Fibroblast of peridontal ligament (primary cell): ENCODE data around the gene ZNF423.

Source experiments
- DNase-seq: peaks from one replicate; pipeline ENCODE4 v3.0.0-alpha.2; 2010; ENCODE audit errors: extremely low read depth

ZNF423 gene

DNA sequence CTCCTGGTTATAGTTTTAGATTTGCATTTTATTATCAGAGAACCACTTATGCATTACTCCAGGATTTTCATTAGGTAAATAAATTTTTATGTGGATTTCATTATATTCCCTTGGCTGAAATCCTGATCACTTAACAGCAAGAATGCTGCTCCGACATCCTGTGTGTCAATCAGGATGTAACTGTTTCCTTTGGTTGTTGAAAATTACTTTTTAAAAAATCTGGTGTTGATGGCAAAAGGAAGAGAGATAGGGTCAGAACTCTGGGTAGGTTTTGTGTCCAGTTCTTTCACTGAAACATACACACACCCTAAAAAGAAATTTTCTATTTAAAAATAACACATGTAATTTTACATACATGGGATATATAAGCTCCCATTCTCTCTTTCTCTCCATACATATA, 30.9 kb downstream of the ZNF423 start:
- no peak for DNase-seq

DNA sequence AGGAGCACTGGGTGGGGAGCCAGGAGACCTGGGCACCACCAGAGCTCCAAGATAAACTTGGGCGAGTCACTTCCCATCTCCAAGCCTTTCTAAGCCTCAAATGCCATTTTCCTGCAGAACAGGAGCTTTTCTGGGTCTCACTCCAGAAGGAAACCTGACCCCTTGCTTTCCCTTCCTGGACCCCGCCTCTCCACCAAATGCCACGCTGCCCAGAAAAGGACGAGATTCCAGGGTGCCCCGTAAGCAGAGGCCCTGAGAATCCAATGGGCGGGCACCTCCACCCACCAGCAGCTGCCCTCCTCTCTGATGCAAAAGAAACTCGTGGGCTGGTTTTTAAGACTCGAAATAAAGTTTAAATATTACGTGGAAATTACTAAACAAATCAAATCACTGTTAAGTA, 31.3 kb downstream of the ZNF423 start:
- DNase-seq, result no peak

DNA sequence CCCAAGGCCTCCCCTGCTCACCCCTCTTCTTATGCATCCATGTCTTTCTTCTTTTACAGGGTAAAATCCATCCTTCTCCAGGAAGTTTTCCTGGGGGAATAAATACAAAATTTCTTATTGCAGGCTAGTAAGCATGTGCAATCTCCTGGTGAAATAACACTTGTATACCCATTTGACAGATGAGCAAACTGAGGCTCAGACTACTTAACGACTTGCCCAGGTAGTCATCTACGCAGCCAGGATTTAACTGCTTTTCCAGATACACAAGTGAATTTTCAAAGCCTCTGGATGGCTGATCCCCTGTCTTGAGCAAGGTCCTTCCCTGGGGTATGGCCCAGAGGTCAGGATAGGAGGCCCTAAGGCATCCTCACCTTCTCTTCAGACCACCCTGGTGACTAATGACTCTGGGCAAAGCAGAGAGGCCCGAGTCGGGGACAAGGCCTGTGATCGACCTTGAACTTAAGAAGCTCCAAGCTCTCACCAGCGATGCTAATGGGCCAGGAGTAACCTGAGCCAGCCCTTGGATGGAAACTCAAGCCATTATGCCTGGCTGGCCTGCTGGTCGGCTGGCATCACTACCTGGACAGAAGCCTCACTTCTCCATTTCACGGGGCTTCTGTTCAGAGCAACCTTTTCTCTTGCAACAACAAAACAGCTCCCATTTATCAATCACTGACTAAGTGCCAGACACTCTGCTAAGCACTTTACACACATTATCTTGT, 33.1 kb downstream of the ZNF423 start:
- no peak for DNase-seq

GRCh38 chr16:49821614-49822282, 34.2 kb downstream of the ZNF423 start:
- DNase-seq, result no peak

DNA sequence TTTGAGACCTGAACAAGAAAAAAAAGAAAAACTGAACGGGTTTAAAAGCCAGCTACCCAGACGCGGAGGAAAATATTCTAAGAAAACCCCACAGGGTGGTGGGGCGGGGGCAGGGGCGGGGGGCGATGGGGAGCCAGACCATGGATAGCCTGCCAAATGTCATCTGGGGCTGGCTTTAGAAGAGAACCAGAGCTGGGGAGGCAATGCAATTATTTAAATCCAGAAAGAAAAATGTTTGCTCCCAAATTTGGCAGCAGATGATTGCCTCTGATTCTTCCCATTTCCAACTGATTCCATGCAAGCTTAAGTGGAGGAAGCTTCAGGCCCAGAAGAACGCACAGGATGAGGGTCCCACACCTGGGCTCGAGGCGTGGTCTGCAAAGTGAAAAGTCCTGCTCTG, 34.8 kb downstream of the ZNF423 start:
- DNase-seq, result no peak

DNA sequence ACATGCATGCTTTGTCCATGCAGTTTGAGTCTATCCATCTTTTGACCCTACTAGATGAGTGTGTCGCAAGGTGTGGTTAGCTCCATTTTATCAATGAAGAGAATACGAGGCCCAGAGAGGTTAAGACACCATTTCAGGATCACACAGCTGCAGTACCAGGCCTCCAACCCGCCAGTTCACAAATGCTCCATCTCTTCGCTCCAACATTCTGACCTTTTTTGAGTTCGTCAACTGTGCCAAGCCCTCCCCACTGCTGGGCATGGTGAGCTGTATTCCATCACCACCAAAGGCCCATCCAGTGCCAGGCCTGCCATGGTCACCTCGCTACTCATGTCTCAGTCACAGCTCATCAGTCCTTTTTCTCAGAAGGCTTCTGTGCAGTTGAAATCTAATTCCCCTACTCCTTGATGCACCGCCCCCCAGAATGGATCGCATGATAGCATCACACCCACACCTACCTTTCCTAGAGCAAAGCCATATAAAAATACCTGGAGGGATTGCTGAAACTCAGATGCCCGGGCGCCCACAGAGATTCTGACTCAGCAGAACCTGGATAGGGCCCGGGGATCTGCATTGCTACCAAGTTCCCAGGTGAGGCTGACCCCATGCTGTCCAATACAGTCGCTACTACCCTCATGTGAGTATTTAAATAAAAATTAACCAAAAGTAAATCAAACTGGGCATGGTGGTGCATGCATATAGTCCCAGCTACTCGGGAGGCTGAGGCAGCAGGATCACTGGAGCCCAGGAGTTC, 38.0 kb downstream of the ZNF423 start:
- DNase-seq, result no peak

GRCh38 chr16:49816875-49817274, 39.0 kb downstream of the ZNF423 start:
- no peak for DNase-seq

GRCh38 chr16:49811644-49812334, 44.1 kb downstream of the ZNF423 start:
- DNase-seq, result no peak

DNA sequence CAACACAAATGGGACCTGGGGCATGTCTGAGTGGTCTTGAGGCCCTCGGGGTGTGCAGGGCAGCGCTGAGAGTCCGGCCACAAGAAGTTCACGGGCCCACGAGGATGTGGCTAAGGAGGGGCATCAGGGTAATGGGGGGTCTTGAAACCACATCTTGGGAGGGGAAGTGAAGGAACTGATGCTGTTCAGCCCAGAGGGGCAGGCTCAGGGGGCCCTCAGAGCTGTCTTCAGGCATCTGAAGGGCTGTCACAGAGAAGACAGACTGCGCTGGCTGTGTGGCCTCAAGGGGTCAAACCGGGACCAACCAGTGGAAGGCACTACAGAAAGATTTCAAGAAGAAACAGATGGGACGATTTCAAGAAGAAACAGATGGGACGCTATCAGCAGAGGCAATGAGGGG, 45.1 kb downstream of the ZNF423 start:
- no peak for DNase-seq

- no peak for DNase-seq
Observed at GRCh38 chr16:49809561-49809960, 46.4 kb downstream of the ZNF423 start.

DNA sequence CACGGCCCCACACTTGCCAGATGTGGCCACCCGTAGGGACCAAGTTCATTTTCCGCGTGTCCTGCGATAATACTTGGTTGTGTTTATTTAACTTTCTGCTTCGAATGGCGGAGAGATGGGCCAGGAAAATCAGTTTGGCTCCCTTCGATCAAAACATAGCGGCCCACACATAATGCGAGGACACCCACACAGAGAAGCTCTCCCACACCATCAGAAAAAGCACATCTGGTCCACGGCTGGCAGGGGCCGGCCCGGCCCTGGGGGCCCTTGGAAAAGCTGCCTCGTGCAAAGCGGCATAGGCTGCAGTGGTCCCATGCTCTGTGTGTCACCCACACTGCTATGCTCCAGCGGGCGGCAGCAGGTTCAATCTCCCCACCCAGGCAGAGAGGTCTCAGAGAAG, 46.9 kb downstream of the ZNF423 start:
- no peak for DNase-seq

DNA sequence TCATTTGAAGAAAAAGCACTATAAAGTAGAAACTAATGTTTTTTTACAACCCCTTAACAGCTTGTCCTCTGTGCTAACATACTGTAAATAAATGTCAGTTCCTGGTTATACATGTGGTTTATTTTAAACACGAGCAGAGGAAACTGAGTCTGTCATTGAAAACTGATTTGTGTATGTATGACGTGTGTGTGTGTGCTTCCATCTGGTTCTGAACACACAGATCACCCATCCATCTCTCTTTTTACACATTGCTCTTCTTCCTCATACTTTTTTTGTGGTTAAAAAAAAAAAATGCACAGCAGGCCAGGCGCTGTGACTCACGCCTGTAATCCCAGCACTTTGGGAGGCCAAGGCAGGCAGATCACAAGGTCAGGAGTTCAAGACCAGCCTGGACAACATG, 49.5 kb downstream of the ZNF423 start:
- DNase-seq, result peak; percentile 29

- no peak for DNase-seq
Observed at GRCh38 chr16:49801290-49801689, 54.6 kb downstream of the ZNF423 start.

DNA sequence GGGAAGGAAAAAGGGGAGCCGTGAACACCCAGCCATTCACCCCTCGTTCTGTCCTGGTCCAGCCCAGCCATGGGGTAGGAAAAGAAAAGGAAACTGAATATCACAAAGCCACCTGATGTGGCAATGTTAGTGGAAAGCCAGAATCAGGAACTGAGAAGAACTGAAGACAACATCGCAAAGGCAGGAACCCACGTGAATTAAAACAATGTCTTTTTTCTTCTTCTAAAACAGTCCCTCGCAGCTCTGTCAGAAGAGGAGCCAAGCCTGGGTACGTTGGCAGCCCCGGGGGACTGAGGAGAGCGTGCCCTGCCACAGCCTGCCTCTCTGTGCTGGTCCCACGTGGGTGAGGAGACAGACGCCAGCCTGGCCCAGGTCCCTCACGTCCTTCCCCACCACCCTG, 55.0 kb downstream of the ZNF423 start:
- no peak for DNase-seq

DNA sequence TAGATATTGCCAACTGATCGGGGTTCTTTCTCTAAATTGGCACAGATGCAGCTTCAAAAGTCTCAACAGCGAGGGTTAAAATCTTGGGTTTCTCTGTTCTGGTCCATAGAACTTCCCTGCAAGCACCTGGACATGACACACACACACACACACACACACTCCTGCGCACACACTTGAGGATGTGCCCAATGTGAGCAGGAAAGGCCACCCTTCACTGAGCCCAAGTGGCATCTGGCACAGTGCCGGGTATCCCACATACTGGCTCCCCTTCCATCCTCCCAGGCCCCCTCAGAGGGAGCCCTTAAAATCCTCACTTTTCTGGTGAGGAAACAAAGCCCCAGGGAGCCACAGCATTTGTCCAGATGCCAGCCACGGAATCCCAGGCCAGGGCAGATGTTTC, 55.5 kb downstream of the ZNF423 start:
- no peak for DNase-seq

DNA sequence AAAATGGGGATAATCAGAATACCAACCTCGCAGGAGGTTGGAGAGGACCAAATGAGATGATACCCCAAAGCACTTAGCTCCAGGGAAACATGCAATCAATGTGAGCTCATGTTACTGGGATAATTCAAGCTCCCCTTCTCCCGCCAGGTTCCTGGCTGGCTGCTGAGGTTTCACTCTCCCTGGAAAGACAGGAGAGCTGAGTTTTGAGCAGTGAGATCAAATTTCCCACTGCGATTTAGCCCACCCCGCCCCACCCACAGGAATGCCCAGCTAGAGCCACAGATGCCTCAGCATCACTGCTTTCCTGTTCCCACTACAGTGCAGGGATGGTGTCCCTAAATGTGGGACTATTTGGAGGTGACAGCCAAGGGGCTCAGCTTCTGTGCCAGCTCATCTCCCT, 56.7 kb downstream of the ZNF423 start:
- DNase-seq, result peak; percentile 5

GRCh38 chr16:49795513-49795912, 60.4 kb downstream of the ZNF423 start:
- no peak for DNase-seq

- DNase-seq, result no peak
Observed at GRCh38 chr16:49793244-49793643, 62.7 kb downstream of the ZNF423 start.

GRCh38 chr16:49789616-49790015, 66.3 kb downstream of the ZNF423 start:
- DNase-seq, result peak; percentile 8

GRCh38 chr16:49788986-49789385, 66.9 kb downstream of the ZNF423 start:
- peak; percentile 68 for DNase-seq

DNA sequence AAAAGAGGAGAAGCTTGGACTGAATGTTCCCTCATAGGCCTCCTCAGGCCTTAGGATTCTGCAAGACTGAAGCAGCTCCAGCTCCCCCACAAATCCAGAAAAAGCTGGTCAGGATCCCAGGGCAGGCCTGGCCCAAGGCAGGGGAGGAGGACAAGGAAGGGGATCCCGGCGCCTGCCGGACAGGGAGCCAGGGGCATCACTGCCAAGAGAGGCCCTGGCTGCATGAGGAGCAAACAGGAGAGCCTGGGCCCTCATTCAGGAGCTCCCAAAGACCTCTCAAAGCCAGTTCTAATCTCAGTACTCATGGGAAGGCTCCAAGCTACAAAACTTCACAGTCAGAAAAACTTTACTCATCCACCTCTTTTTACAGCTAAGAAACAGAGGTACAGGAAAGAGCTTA, 67.3 kb downstream of the ZNF423 start:
- peak; percentile 8 for DNase-seq

- no peak for DNase-seq
Observed at GRCh38 chr16:49786926-49787557, 68.9 kb downstream of the ZNF423 start.
